DMS 273 (cell line): Measurements from ENCODE around the gene SERTAD3.
"Not testable (repeated sequence)": the region's sequence is repeated elsewhere in the genome, so short reads cannot be mapped to it uniquely, and the experiment has no call there.

ENCODE experiments used
- DNase-seq: peaks from one replicate; lab custom pipeline; 2025; ENCODE audit not compliant: unreplicated experiment; lab: John Stamatoyannopoulos, UW

Gene SERTAD3

DNA sequence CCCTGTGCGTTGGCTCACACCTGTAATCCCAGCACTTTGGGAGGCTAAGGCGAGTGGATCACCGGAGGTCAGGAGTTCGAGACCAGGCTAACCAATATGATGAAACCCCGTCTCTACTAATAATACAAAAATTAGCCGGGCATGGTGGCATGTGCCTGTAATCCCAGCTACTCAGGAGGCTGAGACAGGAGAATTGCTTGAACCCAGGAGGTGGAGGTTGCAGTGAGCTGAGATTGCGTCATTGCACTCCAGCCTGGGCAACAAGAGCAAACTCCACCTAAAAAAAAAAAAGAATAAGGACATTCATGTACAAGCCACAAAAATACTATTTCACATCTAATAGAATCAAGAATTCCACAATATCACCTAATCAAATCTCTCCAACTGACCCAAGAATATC, 15.9 kb downstream of the SERTAD3 start:
- DNase-seq, result not testable (repeated sequence)

DNA sequence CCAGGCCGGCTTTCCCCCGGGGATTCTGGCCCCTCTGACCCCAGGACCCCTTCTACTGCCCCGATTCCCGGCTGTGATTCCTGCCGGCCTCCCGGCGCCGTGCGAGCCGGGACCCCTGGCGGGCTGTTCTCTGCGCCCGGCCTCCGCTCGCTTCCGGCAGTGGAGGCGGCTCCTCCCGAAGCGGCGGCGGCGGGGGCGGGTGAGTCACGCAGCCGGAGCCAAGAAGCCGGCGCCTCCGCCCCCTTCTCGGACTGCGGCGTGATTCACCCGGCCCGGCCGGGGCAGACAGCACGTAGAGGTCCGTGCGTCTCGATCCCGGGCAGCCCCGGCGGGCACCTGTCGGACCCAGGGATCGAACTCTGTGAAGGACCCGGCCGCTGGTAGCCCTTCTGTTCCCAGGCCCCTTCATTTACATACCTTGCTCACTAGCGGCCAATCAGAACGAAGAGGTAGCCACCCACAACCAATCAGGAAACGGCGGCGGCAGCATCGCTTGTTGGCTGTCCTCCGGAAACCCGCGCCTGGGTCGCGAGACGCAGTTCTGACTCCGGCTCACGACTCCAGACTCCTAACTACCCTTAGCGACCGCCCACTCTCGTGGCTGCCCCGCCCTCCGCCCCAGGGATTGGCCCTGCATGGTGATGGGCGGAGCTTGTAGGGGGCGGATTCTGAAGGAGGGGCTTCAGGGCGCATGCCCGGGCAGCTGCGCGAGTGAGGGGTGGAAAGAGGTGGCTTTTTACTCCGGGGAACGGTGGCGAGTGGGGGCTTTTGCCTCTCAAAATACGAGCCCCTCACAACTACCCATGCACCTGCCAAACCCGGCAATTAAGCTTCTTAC, 18.5 kb downstream of the SERTAD3 start, which contains the start of gene SERTAD1:
Gene SERTAD1 (minus strand): TSS at position 543 of the 838 bp plus-strand sequence. CDS start 2,446 bp downstream, outside the sequence.
- peak; percentile 100 for DNase-seq

DNA sequence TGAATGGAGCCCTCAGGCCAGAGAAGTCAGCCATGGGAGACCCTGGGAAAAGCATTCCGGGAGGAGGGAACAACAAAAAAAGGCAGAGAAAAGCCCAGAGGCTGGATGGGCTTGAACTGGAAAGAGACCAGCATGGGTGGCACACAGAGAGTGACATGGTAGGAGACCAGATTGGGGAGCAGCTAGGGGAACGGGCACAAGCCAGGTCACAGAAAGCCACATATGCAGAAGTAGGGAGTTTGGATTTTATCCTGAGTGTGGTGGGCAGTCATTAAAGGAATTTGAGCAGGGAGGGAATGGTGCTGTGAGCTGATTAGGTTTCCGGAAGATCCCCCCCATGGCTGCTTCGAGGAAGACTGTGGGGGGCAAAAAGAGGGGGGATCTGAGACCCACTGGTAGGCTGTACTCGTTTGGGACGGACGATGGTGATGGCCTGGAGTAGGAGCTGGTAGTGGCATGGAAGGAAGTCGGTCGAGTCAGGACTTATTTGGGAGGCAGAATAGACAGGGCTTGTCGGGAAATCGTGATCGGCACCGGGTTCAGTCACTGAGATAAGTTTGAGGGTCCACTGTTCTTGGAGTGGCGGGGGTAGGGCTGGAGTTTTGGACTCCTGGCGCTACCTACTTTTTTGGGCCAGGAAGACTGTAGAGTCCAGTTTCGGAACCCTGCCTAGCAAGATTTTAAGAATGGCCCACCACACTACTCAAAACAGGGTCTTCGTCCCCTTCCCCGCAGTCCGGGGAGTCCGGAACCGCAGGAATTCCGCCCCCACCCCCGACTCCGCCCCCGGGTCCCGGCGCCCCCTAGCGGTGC, 19.3 kb downstream of the SERTAD3 start:
- DNase-seq, result peak; percentile 67

DNA sequence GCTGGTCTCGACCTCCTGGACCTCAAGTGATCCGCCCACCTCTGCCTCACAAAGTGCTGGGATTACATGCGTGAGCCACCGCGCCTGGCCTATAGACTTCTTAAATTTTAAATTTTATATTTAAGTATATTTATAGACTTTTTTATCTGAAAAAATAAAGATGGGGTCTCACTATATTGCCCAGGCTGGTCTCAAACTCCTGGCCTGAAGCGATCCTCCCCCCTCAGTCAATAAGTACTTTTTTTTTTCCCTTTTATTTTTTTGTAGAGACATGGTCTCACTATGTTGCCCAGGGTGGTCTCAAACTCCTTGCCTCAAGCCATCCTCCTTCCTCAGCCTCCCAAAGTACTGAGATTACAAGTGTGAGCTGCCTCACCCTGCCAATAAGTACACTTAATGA, 20.2 kb downstream of the SERTAD3 start:
- DNase-seq, result no peak

DNA sequence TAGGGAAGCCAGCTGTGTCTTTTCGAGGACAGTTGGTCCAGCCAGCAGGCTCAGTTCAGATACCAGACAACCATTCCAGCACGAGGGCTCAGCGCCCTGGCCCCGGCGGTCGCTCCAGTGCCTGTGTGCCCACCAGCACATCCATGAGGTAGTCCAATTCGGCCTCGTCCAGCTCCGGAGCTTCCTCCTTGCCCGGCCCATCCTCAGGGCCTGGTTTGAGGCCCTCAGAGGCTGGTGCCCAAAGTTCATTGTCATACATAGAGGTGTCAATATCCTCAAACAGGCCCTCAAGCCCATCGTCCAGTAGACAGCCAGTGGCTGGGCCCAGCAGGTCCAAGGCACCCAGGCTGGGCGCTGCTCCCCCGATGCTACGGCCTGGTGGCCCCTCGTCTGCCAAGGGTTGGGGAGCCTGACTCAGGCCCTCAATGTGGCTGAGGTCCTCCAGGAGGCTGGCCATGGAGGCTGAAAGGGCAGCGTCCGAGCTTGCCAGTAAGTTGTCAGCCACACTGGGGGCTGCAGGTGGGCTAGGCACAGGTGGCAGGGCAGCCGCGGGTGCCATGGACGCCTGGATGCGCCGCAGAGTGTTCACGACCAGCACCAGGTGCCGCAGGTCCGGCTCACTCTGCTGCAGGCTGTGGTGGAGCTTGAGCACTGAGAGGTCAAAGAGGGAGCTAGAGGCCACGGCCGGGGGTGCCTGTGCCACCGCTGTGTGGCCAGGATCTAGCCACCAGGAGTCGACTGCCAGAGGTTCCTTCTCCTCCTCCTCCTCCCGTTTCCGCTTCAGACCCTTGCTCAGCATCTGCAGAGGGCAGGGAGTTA, 21.2 kb downstream of the SERTAD3 start:
- DNase-seq, result no peak

DNA sequence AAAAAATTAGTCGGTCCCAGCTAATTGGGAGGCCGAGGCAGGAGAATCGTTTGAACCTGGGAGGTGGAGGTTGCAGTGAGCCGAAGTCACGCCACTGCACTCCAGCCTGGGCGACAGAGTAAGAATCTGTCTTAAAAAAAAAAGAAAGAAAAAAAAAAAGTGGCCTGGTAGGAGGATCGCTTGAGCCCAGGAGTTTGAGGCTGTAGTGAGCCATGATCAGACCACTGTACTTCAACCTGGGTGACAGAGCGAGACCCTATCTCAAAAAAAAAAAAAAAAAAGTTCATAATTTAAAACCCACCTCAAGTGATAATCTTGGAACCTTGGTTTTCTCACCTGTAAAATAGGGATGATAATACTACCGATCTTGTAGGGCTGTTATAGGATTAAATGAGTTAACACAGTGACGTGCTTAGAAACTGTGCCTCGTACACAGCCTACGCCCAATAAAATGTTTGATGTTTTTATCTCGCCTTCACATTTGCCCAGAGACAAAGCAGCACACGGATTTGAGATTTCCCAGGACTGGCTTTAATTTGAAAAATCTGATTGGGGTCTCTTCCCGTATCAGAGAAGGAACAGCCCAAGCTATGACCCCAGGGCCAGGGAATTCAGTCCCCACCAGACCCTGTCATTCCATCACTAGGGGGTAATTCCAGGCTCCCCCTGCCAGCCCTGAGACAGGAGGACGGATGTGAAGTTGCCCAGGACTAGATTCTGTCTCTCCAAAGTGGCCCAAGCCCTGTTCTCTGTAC, 22.0 kb downstream of the SERTAD3 start:
- no peak for DNase-seq

DNA sequence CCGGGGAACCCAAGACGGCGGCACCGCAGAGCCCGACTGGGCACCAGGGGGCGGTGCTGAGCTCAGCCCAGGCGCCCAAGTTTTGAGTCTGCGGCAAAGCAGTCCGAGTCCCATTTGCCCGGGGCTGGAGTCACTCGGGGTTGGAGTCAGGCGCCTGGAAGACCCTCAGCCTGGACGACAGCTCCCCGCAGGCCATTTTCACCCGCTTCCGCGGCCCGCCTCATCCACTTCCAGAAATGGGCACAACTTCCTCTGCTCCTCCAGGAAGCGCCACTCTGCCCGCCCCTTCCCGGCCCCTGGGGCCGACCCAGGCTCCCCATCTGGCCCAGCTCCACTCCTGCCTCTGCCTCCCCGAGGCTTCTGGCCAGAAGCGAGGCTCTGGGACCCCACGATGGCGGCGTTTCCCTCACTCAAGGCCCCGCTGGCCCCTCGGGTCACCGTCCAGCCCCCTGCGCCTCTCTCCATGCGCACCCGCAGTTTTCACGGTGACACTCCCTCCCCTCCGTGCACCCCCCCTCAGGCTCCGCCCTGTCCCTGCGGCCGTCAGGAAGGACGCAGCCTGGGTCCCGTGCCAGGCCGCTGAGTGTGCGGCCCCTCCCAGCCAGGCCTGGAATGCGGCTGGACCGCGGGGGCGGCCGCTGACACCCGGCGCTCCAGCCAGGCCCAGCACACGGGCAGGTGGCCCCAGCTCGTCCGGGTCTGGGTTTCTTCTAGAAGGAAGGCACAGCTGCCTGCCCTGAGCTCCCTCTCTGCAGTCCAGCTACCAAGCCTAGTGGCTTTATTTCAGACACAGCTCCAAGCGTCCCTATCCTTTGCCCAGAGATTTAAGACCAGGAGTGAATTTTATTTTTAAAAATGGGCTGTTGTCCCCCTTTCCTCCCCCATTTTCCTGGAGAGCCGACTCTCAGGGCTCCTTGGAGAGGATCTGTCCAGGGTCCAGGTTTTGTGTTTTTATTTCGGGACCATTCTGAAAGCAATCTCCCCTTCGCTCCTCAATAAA, 23.1 kb downstream of the SERTAD3 start:
- peak; percentile 94 for DNase-seq

DNA sequence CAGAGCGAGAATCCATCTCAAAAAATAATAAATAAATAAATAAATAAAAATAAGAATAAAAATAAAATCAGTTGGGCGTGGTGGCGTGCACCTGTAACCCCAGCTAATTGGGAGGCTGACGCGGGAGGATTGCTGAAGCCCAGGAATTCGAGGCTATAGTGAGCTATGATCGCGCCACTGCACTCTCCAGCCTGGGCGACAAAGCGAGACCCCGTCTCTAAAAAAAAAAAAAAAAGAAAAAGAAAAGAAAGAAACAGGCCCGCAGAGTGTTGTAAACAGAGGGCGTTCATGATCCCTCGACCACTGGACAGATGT, 23.7 kb downstream of the SERTAD3 start:
- DNase-seq, result no peak

DNA sequence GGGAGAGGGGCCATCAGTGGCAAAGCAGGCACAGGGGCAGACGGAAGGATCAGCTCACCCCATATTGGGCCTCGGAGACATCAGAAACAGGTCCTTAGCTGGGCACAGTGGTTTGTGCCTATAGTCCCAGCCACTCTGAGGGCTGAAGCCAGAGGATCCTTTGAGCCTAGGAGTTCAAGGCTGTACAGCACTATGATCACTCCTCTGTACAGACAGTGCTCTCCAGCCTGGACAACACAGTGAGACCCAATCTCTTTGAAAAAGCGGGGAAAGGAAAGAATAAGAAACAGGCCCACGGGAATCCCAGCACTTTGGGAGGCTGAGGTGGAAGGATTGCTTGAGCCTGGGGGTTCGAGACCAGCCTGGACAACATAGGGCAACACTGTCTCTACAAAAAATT, 24.4 kb downstream of the SERTAD3 start:
- no peak for DNase-seq

DNA sequence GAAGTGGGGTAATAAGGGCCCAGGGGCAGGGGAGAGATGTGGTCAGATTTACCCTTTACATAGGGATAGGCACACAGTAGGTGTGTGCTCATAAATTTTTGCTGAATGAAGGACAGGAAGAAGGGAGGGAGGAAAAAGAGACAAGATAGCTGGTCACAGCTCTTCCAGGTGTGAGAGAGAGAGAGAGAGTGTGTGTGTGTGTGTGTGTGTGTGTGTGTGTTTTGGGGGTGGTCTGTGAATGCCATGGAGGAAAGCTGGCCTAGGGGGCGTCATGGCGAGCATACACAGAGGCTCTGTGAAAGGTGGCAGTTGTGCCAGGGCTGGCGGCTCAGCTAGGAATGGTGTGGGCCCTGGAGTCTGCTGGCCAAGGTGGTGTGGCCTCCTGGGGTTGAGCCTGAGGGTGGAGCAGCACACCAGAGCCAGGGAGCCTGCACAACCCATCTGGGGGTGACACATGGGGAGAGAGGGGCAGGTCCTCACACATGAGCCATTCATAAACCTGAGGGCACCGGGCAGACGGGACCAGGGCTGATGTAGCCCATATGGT, 25.0 kb downstream of the SERTAD3 start:
- peak; percentile 97 for DNase-seq

DNA sequence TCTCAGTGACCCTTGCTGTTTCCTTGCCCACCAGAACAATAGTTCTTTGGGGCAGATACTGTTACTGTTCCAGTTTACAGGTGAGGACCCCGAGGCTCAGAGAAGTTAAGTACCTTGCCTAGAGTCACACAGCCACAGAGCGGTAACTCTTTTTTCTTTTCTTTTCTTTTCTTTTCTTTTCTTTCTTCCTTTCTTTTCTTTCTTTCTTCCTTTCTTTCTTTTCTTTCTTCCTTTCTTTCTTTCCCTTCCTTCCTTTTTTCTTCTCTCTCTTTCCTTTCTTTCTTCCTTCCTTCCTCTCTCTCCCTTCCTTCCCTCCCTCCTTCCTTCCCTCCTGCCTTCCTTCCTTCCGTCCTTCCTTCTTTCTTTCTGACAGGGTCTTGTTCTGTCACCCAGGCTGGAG, 26.1 kb downstream of the SERTAD3 start:
- DNase-seq, result no peak

DNA sequence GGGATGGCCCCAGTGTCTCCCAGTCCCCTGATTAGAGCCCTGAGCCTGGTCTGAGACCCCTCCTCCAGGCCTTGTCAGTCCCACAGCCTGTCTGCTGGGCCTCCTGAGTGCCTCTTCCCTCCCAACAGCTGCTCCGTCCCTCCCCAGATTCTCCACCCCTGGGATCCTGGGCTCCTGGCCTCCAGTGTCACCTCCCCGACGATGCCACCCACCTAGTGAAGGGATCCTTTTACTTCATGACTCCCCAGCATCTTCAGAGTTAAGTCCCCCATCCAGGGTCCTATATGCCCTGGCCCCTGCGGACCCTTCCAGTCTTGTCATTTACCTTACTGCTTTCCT, 26.5 kb downstream of the SERTAD3 start:
- DNase-seq, result no peak

DNA sequence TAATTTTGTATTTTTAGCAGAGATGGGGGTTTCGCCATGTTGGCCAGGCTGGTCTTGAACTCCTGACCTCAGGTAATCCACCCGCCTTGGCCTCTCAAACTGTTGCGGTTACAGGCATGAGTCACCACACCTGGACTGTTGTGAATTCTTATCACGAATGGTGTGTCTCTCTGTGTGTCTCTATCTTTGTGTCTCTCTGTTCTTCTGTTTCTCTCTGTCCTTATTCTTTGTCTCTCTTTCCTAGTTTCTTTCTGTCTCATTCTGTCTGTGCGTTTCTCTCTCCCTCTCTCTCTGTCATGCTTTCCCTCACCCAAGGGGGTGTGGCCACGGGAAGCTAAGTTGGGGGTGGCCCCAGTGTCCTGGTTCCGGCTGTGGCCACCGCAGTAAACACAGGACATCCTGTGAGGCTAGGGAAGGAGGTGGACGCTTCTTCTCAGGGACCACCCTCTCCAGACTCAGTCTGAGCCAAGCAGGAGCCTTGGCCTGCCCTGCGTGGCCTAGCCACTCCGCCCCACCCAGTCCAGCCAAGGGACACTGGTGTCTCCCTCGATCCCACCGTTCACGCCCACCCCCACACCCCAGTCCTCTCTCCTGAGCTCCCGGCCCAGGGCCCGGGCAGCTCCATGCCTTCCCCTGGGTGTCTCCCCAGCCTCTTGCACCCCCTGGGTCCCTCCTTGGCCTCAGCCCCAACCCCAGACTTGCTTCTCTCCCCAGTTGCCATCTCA, 27.1 kb downstream of the SERTAD3 start:
- DNase-seq, result no peak

DNA sequence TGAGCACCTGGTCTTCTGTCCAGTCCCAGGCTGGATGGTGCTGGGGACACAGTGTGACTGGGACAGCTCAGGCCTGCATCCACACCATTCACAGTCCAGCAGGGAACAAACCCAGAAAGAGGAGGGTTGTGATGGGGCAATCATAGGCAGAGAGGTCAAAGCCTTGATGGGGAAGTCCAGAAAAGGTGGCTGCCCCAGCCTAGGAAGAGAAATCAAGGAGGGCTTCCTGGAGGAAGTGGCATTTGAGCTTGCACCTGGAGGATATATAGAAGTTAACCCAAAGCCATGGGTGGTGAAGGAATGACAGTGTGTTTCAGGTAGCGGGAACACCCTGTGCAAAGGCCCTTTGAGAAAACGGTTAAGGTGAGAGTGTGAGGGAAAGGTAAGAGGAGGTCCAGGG, 28.4 kb downstream of the SERTAD3 start:
- no peak for DNase-seq

DNA sequence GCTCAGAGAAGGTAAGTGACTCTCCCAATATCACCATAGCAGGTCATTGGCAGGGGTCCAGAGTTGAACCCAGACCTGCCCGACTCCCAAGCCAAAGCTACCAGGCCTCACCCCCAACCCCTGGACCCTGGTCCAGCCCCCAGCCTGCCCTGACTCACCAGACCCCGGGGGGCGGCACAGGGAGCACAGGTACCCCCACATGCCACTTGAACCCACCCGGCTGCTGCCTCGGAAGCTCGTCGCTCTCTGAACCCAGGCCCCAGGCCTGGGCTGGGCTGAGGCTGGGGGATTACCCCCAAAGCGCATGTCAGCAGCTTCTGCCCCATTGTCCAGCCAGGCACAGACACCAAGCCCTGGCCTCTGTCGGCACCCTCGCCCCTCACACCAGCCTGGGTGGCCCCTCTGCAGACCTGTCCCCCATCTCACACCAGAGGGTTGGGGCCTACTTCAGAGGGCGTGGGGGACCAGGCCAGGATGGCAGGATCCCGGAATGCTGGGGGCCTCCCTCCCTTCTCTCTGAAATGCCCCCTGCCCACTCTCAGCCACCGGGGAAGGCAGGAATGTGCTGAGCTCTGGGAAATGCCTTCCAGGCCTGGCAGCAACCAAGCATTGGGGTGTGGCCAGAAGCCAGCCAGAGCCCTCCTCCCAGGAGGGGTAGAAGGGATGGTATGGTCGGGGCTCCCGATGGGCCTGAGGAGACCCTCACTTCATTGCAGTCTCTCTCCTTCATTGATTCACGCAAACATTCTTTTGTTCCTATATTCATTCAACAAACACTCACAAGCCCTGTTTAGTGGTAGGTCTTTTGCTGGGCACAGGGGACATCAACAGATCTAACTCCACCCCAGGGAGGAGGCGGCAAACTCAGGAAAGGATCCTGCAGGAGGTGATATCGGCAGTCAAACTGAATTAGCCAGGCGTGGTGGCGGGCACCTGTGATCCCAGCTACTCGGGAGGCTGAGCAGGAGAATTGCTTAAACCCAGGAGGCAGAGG, 29.3 kb downstream of the SERTAD3 start:
- no peak for DNase-seq

DNA sequence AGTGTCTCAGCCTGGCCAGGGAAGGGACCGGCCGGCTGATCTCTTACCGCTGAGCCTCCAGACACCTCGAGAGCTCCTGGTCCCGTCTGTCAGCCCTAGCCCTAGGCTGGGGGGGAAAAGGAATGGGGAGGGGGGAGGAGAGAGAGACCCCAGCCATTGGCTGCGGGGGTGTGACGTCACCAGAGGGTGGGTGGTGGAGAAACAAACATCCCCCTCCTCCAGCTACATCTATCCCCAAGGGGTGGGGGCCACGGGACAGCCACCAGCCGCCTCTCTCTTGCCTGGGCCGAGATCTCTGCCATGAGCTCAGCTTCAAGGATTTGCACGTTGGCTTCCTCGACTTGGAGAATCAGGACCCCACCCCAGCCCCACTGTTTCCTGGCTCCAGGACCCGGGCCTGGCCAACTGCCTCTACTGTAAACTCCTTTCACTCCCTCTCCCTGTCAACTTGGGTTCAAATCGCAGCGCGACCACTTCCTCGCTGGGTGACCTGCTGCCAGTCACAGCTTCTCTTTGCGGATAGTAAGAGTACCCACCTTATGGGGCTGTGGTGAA, 30.8 kb downstream of the SERTAD3 start, which contains the start of gene PRX:
Gene PRX (minus strand): TSS at position 88 of the 555 bp plus-strand sequence. CDS start 5,446 bp downstream, outside the sequence.
- no peak for DNase-seq

DNA sequence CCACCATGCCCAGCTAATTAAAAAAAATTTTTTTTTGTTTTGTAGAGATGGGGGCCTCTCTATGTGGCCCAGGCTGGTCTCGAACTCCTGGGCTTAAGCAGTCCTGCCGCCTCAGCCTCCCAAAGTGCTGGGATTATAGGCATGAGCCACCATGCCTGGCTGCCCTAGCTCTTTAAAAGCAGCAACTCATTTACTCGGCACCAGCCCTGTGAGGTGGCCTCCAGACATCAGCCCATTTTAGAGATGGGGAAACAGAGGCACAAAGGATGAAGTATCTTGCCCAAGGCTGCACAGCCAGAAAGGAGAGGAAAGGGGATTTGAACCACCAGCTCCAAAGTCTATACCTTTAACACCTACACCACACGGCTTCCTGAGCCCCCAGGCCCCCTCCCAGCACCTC, 31.3 kb downstream of the SERTAD3 start:
- no peak for DNase-seq
